ENCODE data around the gene PKP3. TPM values are rescaled to one million over a fixed set of nuclear protein-coding genes. Genes with fewer than 3 reads are reported as not detected.
A peak's percentile ranks its signal among the peaks of the same experiment; 100 is the strongest.

PKP3 gene
- total RNA-seq, 1 donor from 2014 or later = 0.85 TPM

GRCh38 chr11:452203-452744 lies 58.3 kb downstream of the PKP3 start:
- Mint-ChIP-seq H3K27ac (ENCODE audit: unreplicated experiment) (no peak overlapping the region), H3K9me3 (ENCODE audit: low read depth) (no peaks in the 10 kb centered on the region), H3K4me1 (ENCODE audit: low read depth) (peaks cover 38% of the 10 kb centered on the region), H3K27me3 (ENCODE audit: low read depth) (no peaks in the 10 kb centered on the region), H3K36me3 (ENCODE audit: low read depth) (peaks cover 3% of the 10 kb centered on the region), H3K4me3 (ENCODE audit: unreplicated experiment) (no peak overlapping the region)
- TF ChIP-seq CTCF (IDR thresholded peaks at IDR 0.05) = no peak
- DNase-seq (ENCODE audit: low spot score) = no peak

- no peak for DNase-seq (ENCODE audit: low spot score)
Observed at GRCh38 chr11:452916-453527, 59.0 kb downstream of the PKP3 start.

GRCh38 chr11:453564-453963 lies 59.6 kb downstream of the PKP3 start:
- Mint-ChIP-seq H3K27ac (ENCODE audit: unreplicated experiment) (no peak overlapping the region), H3K4me1 (ENCODE audit: low read depth) (peaks cover 38% of the 10 kb centered on the region), H3K27me3 (ENCODE audit: low read depth) (no peaks in the 10 kb centered on the region), H3K4me3 (ENCODE audit: unreplicated experiment) (no peak overlapping the region), H3K36me3 (ENCODE audit: low read depth) (peaks cover 3% of the 10 kb centered on the region), H3K9me3 (ENCODE audit: low read depth) (no peaks in the 10 kb centered on the region)
- no peak for TF ChIP-seq CTCF (IDR thresholded peaks at IDR 0.05)
- DNase-seq (ENCODE audit: low spot score) = no peak

More at GRCh38 chr11:452916-453527, 59.0 kb downstream of the PKP3 start:
- H3K9me3 Mint-ChIP-seq (ENCODE audit: low read depth) = no peaks in the 10 kb centered on the region
- no peak overlapping the region for H3K4me3 Mint-ChIP-seq (ENCODE audit: unreplicated experiment)
- TF ChIP-seq CTCF (IDR thresholded peaks at IDR 0.05) = no peak
- peak overlapping the region; percentile 27 for H3K27ac Mint-ChIP-seq (ENCODE audit: unreplicated experiment)
- H3K4me1 Mint-ChIP-seq (ENCODE audit: low read depth) = peaks cover 38% of the 10 kb centered on the region
- H3K27me3 Mint-ChIP-seq (ENCODE audit: low read depth) = no peaks in the 10 kb centered on the region
- H3K36me3 Mint-ChIP-seq (ENCODE audit: low read depth) = peaks cover 3% of the 10 kb centered on the region

- peaks cover 33% of the 10 kb centered on the region for H3K4me1 Mint-ChIP-seq (ENCODE audit: low read depth)
- DNase-seq (ENCODE audit: low spot score) = no peak
- H3K36me3 Mint-ChIP-seq (ENCODE audit: low read depth) = peaks cover 3% of the 10 kb centered on the region
- H3K9me3 Mint-ChIP-seq (ENCODE audit: low read depth) = no peaks in the 10 kb centered on the region
- no peak overlapping the region for H3K27ac Mint-ChIP-seq (ENCODE audit: unreplicated experiment)
- no peak for TF ChIP-seq CTCF (IDR thresholded peaks at IDR 0.05)
- H3K27me3 Mint-ChIP-seq (ENCODE audit: low read depth) = no peaks in the 10 kb centered on the region
- no peak overlapping the region for H3K4me3 Mint-ChIP-seq (ENCODE audit: unreplicated experiment)
Observed at GRCh38 chr11:454043-454442, 60.0 kb downstream of the PKP3 start.

Other genes starting within 250 kb of the PKP3 start
- not detected in 3 replicates for gene SCGB1C1, start 201.1 kb upstream of the PKP3 start, total RNA-seq
- 58.0 to 71.1 TPM (median 59.6 TPM) in 3 replicates for gene BET1L, start 186.8 kb upstream of the PKP3 start, total RNA-seq
- 107 to 130 TPM (median 124 TPM) in 3 replicates for gene RIC8A, start 186.5 kb upstream of the PKP3 start, total RNA-seq
- 14.5 to 20.9 TPM (median 18.5 TPM) in 3 replicates for gene SIRT3, start 157.9 kb upstream of the PKP3 start, total RNA-seq
- 103 to 122 TPM (median 104 TPM) in 3 replicates for gene PSMD13, start 157.2 kb upstream of the PKP3 start, total RNA-seq
- not detected in 3 replicates for gene NLRP6, start 115.8 kb upstream of the PKP3 start, total RNA-seq
- 35.6 to 49.5 TPM (median 49.4 TPM) in 3 replicates for gene PGGHG, start 105.1 kb upstream of the PKP3 start, total RNA-seq
- gene IFITM5, start 94.7 kb upstream of the PKP3 start, total RNA-seq = not detected in 3 replicates
- 100 to 109 TPM (median 107 TPM) in 3 replicates for gene IFITM2, start 86.4 kb upstream of the PKP3 start, total RNA-seq
- gene IFITM1, start 80.2 kb upstream of the PKP3 start, total RNA-seq = 1.0 to 3.3 TPM (median 1.6 TPM) in 3 replicates
- gene IFITM3, start 73.3 kb upstream of the PKP3 start, total RNA-seq = 377 to 394 TPM (median 392 TPM) in 3 replicates
- gene B4GALNT4, start 24.7 kb upstream of the PKP3 start, total RNA-seq = 37.0 to 39.1 TPM (median 37.2 TPM) in 3 replicates
- gene SIGIRR, start 20.8 kb downstream of the PKP3 start, total RNA-seq = 12.3 to 26.6 TPM (median 25.9 TPM) in 3 replicates
- gene ANO9, start 47.8 kb downstream of the PKP3 start, total RNA-seq = not detected in 3 replicates
- 30.0 to 32.5 TPM (median 32.0 TPM) in 3 replicates for gene PTDSS2, start 56.1 kb downstream of the PKP3 start, total RNA-seq
- 146 to 166 TPM (median 161 TPM) in 3 replicates for gene RNH1, start 113.0 kb downstream of the PKP3 start, total RNA-seq
- gene HRAS, start 141.4 kb downstream of the PKP3 start, total RNA-seq = 65.1 to 77.7 TPM (median 68.0 TPM) in 3 replicates
- 2.6 to 2.9 TPM (median 2.7 TPM) in 3 replicates for gene LRRC56, start 143.3 kb downstream of the PKP3 start, total RNA-seq
- gene LMNTD2, start 166.5 kb downstream of the PKP3 start, total RNA-seq = 3.8 to 6.1 TPM (median 5.5 TPM) in 3 replicates
- gene RASSF7, start 166.8 kb downstream of the PKP3 start, total RNA-seq = 20.0 to 31.3 TPM (median 28.7 TPM) in 3 replicates
- 24.6 to 34.1 TPM (median 25.9 TPM) in 3 replicates for gene PHRF1, start 182.3 kb downstream of the PKP3 start, total RNA-seq
- 6.5 to 11.4 TPM (median 7.7 TPM) in 3 replicates for gene IRF7, start 221.7 kb downstream of the PKP3 start, total RNA-seq
- gene CDHR5, start 230.7 kb downstream of the PKP3 start, total RNA-seq = not detected in 3 replicates
- 0.72 TPM in 1 of 3 replicates, not detected in the others for gene SCT, start 233.0 kb downstream of the PKP3 start, total RNA-seq
- 0.55 to 1.7 TPM (median 1.00 TPM) in 3 replicates for gene DRD4, start 243.1 kb downstream of the PKP3 start, total RNA-seq

Data from chondrocyte (in vitro differentiated cells).